Measurements from ENCODE around the gene KLHDC7B. TPM values are rescaled to one million over a fixed set of nuclear protein-coding genes. Genes with fewer than 3 reads are reported as not detected.

Gene KLHDC7B
- total RNA-seq, 2 donors from 2014 or later: not detected

DNA sequence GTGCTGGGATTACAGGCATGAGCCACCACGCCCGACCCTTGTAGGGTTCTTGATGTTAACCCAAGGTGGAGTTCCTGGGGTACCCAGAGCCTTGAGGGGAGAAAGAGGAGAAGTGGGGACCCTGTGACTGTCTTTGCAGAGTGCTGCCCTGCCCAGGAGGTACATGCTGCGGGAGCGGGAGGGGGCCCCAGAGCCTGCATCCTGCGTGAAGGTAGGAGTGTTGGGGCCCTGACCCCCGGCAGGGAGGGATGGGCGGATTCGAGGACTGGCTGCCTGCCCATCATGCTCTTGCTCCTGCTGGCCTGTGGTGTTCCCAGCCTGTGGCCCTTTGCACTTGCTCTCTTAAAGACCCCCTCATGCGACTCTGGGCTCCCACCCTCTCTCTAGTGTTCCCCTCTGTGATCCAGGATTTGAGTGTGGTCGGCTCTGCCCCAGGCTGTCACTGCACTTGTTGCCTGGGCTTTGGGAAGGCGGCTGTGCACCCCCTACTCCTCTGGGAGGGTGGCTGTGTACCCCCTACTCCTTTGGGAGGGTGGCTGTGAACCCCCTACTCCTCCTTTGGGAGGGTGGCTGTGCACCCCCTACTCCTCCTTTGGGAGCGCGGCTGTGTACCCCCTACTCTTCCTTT is 24.8 kb upstream of the KLHDC7B start:
- H3K27me3 ChIP-seq: no peaks in the 10 kb centered on the region
- peaks cover 75% of the 10 kb centered on the region for H3K36me3 ChIP-seq
- no peak for DNase-seq (ENCODE audit: low spot score)
- no peak overlapping the region for H3K4me3 ChIP-seq
- TF ChIP-seq, protein P1, sequence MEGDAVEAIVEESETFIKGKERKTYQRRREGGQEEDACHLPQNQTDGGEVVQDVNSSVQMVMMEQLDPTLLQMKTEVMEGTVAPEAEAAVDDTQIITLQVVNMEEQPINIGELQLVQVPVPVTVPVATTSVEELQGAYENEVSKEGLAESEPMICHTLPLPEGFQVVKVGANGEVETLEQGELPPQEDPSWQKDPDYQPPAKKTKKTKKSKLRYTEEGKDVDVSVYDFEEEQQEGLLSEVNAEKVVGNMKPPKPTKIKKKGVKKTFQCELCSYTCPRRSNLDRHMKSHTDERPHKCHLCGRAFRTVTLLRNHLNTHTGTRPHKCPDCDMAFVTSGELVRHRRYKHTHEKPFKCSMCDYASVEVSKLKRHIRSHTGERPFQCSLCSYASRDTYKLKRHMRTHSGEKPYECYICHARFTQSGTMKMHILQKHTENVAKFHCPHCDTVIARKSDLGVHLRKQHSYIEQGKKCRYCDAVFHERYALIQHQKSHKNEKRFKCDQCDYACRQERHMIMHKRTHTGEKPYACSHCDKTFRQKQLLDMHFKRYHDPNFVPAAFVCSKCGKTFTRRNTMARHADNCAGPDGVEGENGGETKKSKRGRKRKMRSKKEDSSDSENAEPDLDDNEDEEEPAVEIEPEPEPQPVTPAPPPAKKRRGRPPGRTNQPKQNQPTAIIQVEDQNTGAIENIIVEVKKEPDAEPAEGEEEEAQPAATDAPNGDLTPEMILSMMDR (IDR thresholded peaks at IDR 0.05): no peak
- H3K9me3 ChIP-seq: no peaks in the 10 kb centered on the region
- no peak overlapping the region for H3K27ac ChIP-seq
- peaks cover 0 to 15% of the 10 kb centered on the region in 2 donors for H3K4me1 ChIP-seq

DNA sequence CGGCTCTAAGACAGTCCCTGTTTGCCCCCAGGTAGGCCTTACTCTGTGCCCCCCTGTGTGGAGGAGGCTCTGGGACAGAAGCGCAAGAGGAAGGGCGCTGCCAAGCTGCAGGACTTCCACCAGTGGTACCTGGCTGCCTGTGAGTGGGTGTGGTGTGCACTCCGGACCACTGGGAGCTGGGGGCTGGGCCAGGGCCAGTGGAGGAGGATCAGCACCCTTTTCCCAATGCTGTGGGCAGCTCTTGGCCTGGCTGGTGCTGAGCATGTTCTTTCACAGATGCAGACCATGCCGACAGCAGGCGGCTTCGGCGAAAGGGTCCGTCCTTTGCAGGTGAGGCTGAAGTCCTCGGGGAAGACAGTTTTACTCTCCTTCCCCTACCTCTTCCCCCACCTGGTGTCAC is 24.0 kb upstream of the KLHDC7B start:
- H3K36me3 ChIP-seq: peaks cover 69% of the 10 kb centered on the region
- peaks cover 0 to 20% of the 10 kb centered on the region in 2 donors for H3K4me1 ChIP-seq
- no peaks in the 10 kb centered on the region for H3K9me3 ChIP-seq
- no peak overlapping the region for H3K27ac ChIP-seq
- no peak overlapping the region for H3K4me3 ChIP-seq
- TF ChIP-seq, protein P1 (IDR thresholded peaks at IDR 0.05): no peak
- DNase-seq (ENCODE audit: low spot score): no peak
- H3K27me3 ChIP-seq: no peaks in the 10 kb centered on the region

DNA sequence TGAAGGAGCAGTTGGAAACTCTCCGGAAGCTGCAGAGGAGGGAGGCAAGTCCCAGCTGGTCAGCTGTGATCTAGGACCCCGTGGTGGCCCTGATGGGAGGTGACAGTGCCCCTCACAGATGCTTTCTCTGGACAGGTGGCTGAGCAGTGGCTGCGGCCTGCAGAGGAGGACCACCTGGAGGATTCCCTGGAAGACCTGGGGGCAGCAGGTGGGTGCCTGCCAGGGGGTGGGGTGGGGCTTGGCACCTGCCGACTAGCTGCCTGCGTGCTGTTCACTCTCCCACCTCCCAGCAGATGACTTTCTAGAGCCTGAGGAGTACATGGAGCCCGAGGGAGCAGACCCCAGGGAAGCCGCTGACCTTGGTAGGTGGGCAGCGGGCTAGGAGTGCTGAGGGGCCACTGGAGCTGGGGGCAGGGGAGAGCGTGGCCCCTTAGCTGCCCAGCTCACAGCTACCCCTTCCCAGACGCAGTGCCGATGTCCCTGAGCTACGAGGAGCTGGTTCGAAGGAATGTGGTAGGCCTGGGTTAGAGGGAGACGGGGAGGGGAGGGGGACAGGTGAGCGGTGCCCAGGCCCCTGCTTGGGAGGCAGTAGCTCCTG is 23.4 kb upstream of the KLHDC7B start:
- H3K27me3 ChIP-seq: no peaks in the 10 kb centered on the region
- H3K27ac ChIP-seq: no peak overlapping the region
- DNase-seq (ENCODE audit: low spot score): no peak
- H3K4me3 ChIP-seq: no peak overlapping the region
- TF ChIP-seq, protein P1 (IDR thresholded peaks at IDR 0.05): no peak
- H3K36me3 ChIP-seq: peaks cover 64% of the 10 kb centered on the region
- H3K4me1 ChIP-seq: peaks cover 0 to 26% of the 10 kb centered on the region in 2 donors
- no peaks in the 10 kb centered on the region for H3K9me3 ChIP-seq

DNA sequence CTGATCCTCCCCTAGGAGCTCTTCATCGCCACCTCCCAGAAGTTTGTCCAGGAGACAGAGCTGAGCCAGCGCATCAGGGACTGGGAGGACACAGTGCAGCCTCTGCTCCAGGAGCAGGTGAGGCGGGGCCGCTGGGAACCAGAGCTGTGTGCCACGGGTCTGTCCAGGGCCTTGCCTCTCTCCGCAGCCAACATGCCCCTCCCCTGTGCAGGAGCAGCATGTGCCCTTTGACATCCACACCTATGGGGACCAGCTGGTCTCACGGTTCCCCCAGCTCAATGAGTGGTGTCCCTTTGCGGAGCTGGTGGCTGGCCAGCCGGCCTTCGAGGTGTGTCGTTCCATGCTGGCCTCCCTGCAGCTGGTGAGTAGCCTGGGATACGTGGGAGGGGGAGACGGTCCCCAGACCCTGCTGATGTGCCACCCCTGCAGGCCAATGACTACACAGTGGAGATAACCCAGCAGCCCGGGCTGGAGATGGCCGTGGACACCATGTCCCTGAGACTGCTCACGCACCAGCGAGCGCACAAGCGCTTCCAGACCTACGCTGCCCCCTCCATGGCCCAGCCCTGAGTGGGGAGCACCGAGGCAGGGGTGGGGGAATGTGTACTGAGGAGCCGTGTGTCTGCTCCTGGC is 22.8 kb upstream of the KLHDC7B start:
- Histone ChIP-seq H3K36me3 (peaks cover 57% of the 10 kb centered on the region), H3K4me1 (peaks cover 0 to 28% of the 10 kb centered on the region in 2 donors), H3K27me3 (no peaks in the 10 kb centered on the region), H3K27ac (no peak overlapping the region), H3K4me3 (no peak overlapping the region), H3K9me3 (no peaks in the 10 kb centered on the region)
- no peak for DNase-seq (ENCODE audit: low spot score)
- TF ChIP-seq, protein P1 (IDR thresholded peaks at IDR 0.05): no peak

DNA sequence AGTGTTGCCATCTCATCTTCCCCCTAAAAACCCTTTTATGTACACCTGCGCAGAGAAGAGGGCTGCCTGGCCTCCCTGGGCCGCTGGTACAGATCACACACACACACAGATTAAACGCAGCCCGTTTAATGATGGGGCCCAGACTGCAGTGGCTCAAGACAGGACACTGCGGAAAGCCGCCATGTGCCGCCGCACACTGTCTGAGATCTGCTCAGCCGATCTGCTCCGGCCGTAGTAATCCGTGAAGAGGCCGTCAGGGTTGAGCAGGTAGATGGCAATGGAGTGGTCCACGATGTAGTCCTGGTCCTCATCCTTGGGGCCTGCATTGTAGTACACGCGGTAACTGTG is 22.3 kb upstream of the KLHDC7B start:
- no peak for DNase-seq (ENCODE audit: low spot score)
- TF ChIP-seq, protein P1 (IDR thresholded peaks at IDR 0.05): no peak
- Histone ChIP-seq H3K4me1 (peaks cover 0 to 28% of the 10 kb centered on the region in 2 donors), H3K27ac (no peak overlapping the region), H3K27me3 (no peaks in the 10 kb centered on the region), H3K4me3 (no peak overlapping the region), H3K9me3 (no peaks in the 10 kb centered on the region), H3K36me3 (peaks cover 52% of the 10 kb centered on the region)
